ENCODE measurements around the gene MUC21.
A peak's percentile ranks its signal among the peaks of the same experiment; 100 is the strongest.

The MUC21 gene

GRCh38 chr6:30954631-30955366 is 28.7 kb upstream of the MUC21 start:
- Histone ChIP-seq H3K4me2 (ENCODE audit: low read depth, low read length, poor library complexity, severe bottlenecking) (peak overlapping the region; percentile 52), H3K79me2 (ENCODE audit: insufficient read depth, low read length) (no peaks in the 10 kb centered on the region), H4K20me1 (ENCODE audit: low read depth, low read length) (no peaks in the 10 kb centered on the region), H3K27ac (ENCODE audit: low read depth, low read length) (no peak overlapping the region), H3K36me3 (ENCODE audit: low read length) (no peaks in the 10 kb centered on the region), H3K9ac (ENCODE audit: low read length) (peak overlapping the region; percentile 30), H2AFZ (ENCODE audit: low read depth, low read length, severe bottlenecking) (peak overlapping the region; percentile 92), H3K9me3 (ENCODE audit: insufficient read depth, low read length) (no peaks in the 10 kb centered on the region), H3K9me2 (replicated peaks; ENCODE audit: insufficient read depth, low read length) (no peaks in the 10 kb centered on the region), H3K4me3 (ENCODE audit: insufficient read depth, low read length, poor library complexity, severe bottlenecking) (no peak overlapping the region), H3F3A (ENCODE audit: insufficient read depth) (no peaks in the 10 kb centered on the region), H3K27me3 (ENCODE audit: low read length) (no peaks in the 10 kb centered on the region)
- no peak for TF ChIP-seq EZH2phosphoT487 (conservative IDR thresholded peaks at IDR 0.05; ENCODE audit: low read length)
- TF ChIP-seq, protein P1, sequence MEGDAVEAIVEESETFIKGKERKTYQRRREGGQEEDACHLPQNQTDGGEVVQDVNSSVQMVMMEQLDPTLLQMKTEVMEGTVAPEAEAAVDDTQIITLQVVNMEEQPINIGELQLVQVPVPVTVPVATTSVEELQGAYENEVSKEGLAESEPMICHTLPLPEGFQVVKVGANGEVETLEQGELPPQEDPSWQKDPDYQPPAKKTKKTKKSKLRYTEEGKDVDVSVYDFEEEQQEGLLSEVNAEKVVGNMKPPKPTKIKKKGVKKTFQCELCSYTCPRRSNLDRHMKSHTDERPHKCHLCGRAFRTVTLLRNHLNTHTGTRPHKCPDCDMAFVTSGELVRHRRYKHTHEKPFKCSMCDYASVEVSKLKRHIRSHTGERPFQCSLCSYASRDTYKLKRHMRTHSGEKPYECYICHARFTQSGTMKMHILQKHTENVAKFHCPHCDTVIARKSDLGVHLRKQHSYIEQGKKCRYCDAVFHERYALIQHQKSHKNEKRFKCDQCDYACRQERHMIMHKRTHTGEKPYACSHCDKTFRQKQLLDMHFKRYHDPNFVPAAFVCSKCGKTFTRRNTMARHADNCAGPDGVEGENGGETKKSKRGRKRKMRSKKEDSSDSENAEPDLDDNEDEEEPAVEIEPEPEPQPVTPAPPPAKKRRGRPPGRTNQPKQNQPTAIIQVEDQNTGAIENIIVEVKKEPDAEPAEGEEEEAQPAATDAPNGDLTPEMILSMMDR (IDR thresholded peaks at IDR 0.05; ENCODE audit: insufficient read depth, low read length, poor library complexity, severe bottlenecking): no peak

GRCh38 chr6:30955367-30956042 is 28.0 kb upstream of the MUC21 start:
- Histone ChIP-seq H3K9me2 (replicated peaks; ENCODE audit: insufficient read depth, low read length) (no peaks in the 10 kb centered on the region), H3K9ac (ENCODE audit: low read length) (peak overlapping the region; percentile 30), H3K4me2 (ENCODE audit: low read depth, low read length, poor library complexity, severe bottlenecking) (peak overlapping the region; percentile 52), H3K9me3 (ENCODE audit: insufficient read depth, low read length) (no peaks in the 10 kb centered on the region), H2AFZ (ENCODE audit: low read depth, low read length, severe bottlenecking) (peak overlapping the region; percentile 92), H4K20me1 (ENCODE audit: low read depth, low read length) (no peaks in the 10 kb centered on the region), H3K27ac (ENCODE audit: low read depth, low read length) (no peak overlapping the region), H3K36me3 (ENCODE audit: low read length) (no peaks in the 10 kb centered on the region), H3K79me2 (ENCODE audit: insufficient read depth, low read length) (no peaks in the 10 kb centered on the region), H3K27me3 (ENCODE audit: low read length) (no peaks in the 10 kb centered on the region), H3F3A (ENCODE audit: insufficient read depth) (no peaks in the 10 kb centered on the region), H3K4me3 (ENCODE audit: insufficient read depth, low read length, poor library complexity, severe bottlenecking) (peak overlapping the region; percentile 30)
- TF ChIP-seq, protein P1 (IDR thresholded peaks at IDR 0.05; ENCODE audit: insufficient read depth, low read length, poor library complexity, severe bottlenecking): no peak
- no peak for TF ChIP-seq EZH2phosphoT487 (conservative IDR thresholded peaks at IDR 0.05; ENCODE audit: low read length)

DNA sequence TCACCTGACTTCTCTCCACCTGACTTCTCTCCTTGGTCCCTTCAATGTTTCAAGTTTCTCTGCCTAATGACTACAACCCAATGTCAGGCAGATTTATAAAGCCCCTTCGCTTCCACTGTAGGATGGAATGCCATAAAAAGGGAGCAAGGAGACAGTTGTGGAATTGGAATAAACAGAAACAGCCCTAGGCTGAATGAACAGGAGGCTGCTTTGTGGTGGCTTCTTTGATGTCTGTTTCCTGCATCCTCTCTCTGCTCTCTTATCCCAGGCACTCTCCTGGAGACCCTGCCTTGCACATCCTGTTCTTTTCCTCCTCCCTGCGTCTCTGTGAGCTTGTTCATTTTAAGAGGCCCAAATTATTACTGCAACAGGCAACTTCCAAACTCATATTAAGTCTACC is 25.8 kb upstream of the MUC21 start:
- Histone ChIP-seq H3K4me3 (ENCODE audit: insufficient read depth, low read length, poor library complexity, severe bottlenecking) (no peak overlapping the region), H3K27me3 (ENCODE audit: low read length) (no peaks in the 10 kb centered on the region), H3F3A (ENCODE audit: insufficient read depth) (no peaks in the 10 kb centered on the region), H2AFZ (ENCODE audit: low read depth, low read length, severe bottlenecking) (no peak overlapping the region), H3K9ac (ENCODE audit: low read length) (no peak overlapping the region), H3K27ac (ENCODE audit: low read depth, low read length) (no peak overlapping the region), H4K20me1 (ENCODE audit: low read depth, low read length) (no peaks in the 10 kb centered on the region), H3K9me2 (replicated peaks; ENCODE audit: insufficient read depth, low read length) (no peaks in the 10 kb centered on the region), H3K36me3 (ENCODE audit: low read length) (no peaks in the 10 kb centered on the region), H3K79me2 (ENCODE audit: insufficient read depth, low read length) (no peaks in the 10 kb centered on the region), H3K9me3 (ENCODE audit: insufficient read depth, low read length) (no peaks in the 10 kb centered on the region), H3K4me2 (ENCODE audit: low read depth, low read length, poor library complexity, severe bottlenecking) (no peak overlapping the region)
- TF ChIP-seq EZH2phosphoT487 (conservative IDR thresholded peaks at IDR 0.05; ENCODE audit: low read length): no peak
- TF ChIP-seq, protein P1 (IDR thresholded peaks at IDR 0.05; ENCODE audit: insufficient read depth, low read length, poor library complexity, severe bottlenecking): no peak
